ENCODE data around the gene ISG20L2.

DNA sequence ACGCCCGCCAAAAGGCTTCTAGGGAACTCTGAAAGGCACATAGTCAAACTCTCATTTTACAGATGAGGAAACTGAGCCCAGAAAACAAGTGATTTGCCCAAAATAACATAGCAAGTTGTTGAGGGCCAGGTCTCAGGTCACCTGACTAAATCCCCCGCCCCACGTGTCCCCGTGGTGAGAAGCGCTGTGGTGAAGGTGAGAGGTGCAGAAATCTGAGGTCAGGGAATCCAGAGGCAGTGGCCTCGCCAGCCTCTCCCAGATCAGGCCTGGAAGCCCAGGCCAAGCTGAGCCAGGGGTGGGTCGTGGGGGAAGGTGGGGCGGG lies 17.8 kb upstream of the ISG20L2 start:
- TF ChIP-seq, protein P1, sequence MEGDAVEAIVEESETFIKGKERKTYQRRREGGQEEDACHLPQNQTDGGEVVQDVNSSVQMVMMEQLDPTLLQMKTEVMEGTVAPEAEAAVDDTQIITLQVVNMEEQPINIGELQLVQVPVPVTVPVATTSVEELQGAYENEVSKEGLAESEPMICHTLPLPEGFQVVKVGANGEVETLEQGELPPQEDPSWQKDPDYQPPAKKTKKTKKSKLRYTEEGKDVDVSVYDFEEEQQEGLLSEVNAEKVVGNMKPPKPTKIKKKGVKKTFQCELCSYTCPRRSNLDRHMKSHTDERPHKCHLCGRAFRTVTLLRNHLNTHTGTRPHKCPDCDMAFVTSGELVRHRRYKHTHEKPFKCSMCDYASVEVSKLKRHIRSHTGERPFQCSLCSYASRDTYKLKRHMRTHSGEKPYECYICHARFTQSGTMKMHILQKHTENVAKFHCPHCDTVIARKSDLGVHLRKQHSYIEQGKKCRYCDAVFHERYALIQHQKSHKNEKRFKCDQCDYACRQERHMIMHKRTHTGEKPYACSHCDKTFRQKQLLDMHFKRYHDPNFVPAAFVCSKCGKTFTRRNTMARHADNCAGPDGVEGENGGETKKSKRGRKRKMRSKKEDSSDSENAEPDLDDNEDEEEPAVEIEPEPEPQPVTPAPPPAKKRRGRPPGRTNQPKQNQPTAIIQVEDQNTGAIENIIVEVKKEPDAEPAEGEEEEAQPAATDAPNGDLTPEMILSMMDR (IDR thresholded peaks at IDR 0.05; ENCODE audit: low read length), result no peak
- TF ChIP-seq EZH2 (IDR thresholded peaks at IDR 0.05; ENCODE audit: borderline replicate concordance, low read length), result no peak

Data from OCI-LY1 (cell line).